ENCODE measurements around the gene ZNF593.

GRCh38 chr1:26159743-26160039, 10.0 kb upstream of the ZNF593 start:
- TF ChIP-seq CTCF (IDR thresholded peaks at IDR 0.05) (no peak), EZH2 (IDR thresholded peaks at IDR 0.05) (no peak), EZH2phosphoT487 (IDR thresholded peaks at IDR 0.05) (no peak)
